GM19372 (cell line): ENCODE measurements around the gene SLC6A19.

Source experiments
- ATAC-seq: cut with Tn5 transposase; IDR thresholded peaks from one replicate; pipeline ENCODE4 v1.9.1; 2021; ENCODE audit warnings: mild to moderate bottlenecking, low read depth, moderate library complexity; ENCODE audit not compliant: unreplicated experiment

SLC6A19 gene

GRCh38 chr5:1232780-1233179, 31.4 kb downstream of the SLC6A19 start:
- ATAC-seq, result no peak

DNA sequence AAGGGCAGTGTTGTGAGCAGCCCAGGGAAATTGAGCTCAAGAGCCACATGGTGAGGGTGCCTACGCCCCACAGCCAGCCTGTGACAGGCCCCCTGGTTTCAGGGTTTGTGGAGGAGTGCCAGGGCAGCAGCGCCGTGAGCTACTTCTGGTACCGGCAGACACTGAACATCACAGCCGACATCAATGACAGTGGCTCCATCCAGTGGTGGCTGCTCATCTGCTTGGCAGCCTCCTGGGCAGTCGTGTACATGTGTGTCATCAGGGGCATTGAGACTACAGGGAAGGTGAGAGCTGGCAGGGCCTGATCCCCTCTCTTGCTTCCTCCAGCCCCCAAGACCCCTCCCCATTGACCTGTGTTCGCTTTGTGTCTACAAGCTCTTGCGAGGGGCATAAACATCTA, 34.0 kb downstream of the SLC6A19 start:
- ATAC-seq, result no peak

- ATAC-seq, result no peak
Measured at GRCh38 chr5:1235838-1236237, 34.4 kb downstream of the SLC6A19 start.

DNA sequence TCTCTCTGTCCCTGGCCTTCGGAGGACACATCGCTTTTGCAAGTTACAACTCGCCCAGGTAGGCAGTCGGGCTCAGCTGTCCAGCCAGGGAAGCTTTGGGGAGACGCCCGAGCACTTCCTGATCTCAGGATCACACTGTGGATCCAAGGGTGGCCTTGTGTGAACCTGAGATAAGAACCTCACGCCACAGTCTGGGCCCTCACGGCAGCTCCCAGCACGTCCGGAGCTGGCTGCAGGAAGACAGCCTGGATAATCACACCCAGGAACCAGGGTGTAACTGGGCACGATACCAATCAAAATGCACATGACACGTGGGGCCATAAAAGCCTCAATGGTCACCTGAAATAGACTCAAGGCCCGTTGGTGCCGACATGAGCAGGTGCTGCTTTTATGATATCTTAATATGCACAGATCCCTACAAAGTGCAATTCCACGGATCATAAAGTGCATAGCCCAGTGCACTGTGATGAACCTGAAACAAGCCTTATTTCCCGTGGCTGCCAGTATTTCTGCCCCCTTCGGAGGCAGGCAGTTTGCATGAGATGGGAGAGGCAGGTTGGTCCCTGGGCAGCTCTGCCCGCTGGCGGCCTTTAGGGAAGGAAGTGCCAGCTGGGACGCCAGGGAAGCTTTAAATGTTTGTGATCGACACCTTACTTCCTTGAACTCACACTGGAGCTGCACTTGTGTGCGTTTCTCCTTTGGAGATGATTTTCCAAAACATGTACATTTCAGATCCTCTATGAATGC, 38.3 kb downstream of the SLC6A19 start:
- no peak for ATAC-seq

- no peak for ATAC-seq
Measured at GRCh38 chr5:1240496-1241260, 39.3 kb downstream of the SLC6A19 start.

- ATAC-seq, result no peak
Measured at GRCh38 chr5:1241509-1242080, 40.2 kb downstream of the SLC6A19 start.

GRCh38 chr5:1242733-1243486, 41.5 kb downstream of the SLC6A19 start:
- ATAC-seq, result no peak

DNA sequence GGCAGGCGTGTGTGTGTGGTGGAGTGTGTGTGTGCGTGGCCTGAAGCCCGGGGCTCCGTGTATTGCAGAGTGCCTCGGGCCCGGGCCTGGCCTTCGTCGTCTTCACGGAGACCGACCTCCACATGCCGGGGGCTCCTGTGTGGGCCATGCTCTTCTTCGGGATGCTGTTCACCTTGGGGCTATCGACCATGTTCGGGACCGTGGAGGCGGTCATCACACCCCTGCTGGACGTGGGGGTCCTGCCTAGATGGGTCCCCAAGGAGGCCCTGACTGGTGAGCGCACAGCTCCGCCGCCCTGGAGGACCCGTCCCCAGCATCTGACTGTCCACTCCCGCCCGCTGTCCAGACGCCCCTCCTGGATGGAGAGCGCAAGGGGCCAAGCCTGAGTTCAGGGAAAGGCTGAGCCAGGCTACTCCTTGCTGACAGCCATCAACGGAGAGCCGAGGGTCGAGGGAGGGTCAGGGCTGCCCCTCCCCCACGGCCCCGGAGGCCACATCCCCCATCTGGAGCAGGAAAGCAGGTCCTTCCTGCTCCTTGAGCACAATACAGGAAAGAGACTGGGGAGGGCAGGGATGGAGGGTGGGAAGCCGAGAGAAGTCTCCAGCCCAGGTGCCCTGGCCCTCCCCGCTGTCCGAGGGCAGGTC, 42.2 kb downstream of the SLC6A19 start:
- ATAC-seq, result no peak

- ATAC-seq, result no peak
Measured at GRCh38 chr5:1244255-1244654, 42.9 kb downstream of the SLC6A19 start.

GRCh38 chr5:1244976-1245375, 43.6 kb downstream of the SLC6A19 start:
- ATAC-seq, result no peak

GRCh38 chr5:1245905-1246576, 44.6 kb downstream of the SLC6A19 start:
- ATAC-seq, result no peak

DNA sequence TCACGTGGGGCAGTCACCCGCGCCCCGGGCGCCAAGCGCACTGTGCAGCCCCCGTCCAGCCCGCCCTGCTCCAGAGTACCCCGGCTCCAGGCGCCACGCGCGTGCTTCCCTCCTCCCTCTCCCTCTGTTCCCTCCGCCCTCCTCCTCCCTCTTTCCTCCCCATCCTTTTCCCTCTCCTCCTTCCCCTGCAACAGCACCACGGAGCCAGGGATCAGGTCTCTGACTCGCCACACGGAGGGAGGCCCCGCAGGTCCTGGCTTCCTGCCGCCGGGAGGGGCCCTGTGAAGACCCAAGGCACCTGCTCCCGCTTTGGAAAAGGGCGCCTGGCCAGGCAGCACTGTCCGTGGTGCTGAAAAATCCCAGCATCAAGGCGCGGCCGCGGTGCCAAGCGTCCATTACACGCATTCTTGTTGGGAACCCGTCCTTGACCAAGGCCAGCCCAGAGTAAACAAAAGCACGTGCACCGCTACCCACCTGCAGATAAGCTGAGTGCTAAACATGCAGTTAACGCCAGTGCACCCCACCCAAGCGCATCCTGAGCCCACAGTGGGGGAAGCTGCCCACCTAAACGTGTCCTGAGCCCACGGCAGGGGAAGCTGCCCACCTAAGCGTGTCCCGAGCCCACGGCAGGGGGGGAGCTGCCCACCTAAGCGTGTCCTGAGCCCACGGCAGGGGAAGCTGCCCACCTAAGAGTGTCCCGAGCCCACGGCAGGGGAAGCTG, 45.5 kb downstream of the SLC6A19 start:
- no peak for ATAC-seq

DNA sequence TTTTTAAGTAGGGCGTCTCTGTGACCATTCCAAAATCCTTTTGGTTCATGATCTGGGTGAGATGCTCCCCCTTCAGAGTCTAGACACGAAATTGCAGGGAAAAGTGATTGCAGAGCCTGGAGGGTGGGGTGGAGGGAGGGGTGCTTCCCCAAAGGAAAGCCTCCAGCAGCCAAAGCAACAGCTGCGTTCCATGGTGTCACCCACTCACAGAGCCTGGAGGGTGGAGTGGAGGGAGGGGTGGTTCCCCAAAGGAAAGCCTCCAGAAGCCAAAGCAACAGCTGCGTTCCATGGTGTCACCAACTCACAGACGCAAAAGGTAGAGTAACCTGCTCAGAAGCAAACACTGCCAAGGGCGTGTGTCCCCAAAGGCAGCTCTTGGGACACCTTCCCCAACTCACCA, 46.4 kb downstream of the SLC6A19 start:
- ATAC-seq, result no peak

- ATAC-seq, result no peak
Measured at GRCh38 chr5:1249366-1250280, 48.2 kb downstream of the SLC6A19 start.

DNA sequence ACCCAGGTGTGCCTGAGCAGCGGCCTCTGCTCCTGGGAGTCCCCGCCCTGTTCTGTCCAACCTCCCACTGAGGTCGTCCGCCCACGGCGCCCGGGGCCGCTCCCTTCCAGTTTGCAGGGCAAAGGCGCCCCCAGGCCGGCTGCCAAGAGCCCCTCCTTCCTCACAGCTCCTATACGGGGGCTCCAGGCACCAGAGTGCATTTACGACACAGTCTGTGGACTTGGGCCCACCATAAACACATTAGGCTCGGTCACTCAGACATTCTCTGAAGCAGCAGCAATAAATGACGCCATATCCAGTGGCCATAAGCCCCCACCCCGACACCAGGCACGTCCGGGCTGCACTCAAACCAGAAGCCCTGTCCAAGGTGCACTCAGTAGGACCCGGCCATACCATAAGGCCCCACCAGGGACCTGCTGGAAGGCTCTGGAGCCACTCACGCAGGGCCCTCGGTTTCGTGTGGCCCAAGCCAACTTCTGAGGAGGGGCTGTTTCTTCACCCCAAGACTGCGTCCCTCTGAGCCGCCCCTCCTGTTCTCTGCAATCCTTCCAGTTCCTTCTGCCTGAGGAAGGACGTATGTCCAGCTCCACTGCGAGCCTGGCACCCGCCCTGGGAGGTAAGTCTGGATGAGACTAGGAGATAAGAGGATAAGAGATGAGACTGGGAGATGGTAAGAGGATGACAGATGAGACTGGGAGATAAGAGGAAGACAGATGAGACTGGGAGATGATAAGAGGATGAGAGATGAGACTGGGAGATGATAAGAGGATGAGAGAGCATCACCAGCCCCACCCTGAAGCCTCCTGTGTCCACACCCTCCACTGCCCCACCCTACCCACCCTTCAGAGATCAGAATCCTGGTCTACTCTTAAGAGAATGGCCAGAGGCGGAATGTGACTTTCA, 50.5 kb downstream of the SLC6A19 start:
- ATAC-seq, result no peak

DNA sequence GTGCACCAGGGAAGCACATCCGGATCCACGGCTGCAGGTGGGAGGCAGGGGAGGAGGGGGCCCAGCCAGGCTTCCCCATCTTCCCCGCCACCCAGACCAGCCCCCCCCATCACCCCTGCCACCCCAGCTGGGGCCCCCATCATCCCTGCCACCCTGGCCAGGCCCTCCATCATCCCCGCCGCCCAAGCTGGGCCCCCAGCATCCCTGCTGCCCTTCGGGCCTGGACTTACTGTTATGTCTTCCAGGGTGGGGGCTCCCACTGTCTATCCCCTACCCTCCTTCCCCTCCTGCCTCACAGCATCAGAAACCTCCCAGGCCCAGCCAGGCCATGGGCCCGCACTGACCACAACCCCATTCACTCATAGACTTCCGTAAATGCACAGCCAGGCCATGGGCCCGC, 51.3 kb downstream of the SLC6A19 start:
- ATAC-seq, result no peak

DNA sequence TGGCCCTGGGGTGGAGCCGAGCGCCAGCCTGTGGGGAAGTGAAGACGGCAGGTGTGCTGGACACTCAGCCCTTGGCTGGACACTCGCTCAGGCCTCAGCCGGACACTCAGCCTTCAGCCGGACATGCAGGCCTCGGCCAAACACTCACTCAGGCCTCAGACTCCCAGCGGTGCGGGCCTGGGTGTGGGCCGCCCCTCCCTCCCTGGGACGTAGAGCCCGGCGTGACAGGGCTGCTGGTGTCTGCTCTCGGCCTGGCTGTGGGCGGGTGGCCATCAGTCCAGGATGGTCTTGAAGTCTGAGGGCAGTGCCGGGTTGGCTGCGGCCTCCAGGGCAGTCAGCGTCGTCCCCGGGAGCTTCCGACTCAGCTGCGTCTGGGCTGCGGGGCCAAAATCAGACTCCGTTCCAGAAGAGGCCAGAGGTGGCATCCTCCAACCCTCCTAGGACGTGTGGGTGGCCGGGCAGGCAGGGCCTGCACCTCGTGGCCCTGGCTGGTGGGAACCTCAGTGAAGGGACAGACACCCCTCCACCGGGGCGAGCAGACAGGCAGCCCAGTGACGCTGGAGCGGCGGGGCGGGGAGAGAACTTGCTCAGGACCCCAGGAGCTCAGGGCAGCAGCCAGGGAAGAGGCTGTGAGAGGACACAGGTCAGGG, 52.2 kb downstream of the SLC6A19 start:
- no peak for ATAC-seq
